GM15510 (cell line): ENCODE data around the gene DLX5.

ENCODE experiments used
- POLR2A ChIP-seq: IDR thresholded peaks from 3 replicates; pipeline ENCODE4 v1.6.1; 2011; ENCODE audit warnings: borderline replicate concordance; ENCODE audit not compliant: insufficient read length; ENCODE audit errors: extremely low read depth

DLX5 gene

DNA sequence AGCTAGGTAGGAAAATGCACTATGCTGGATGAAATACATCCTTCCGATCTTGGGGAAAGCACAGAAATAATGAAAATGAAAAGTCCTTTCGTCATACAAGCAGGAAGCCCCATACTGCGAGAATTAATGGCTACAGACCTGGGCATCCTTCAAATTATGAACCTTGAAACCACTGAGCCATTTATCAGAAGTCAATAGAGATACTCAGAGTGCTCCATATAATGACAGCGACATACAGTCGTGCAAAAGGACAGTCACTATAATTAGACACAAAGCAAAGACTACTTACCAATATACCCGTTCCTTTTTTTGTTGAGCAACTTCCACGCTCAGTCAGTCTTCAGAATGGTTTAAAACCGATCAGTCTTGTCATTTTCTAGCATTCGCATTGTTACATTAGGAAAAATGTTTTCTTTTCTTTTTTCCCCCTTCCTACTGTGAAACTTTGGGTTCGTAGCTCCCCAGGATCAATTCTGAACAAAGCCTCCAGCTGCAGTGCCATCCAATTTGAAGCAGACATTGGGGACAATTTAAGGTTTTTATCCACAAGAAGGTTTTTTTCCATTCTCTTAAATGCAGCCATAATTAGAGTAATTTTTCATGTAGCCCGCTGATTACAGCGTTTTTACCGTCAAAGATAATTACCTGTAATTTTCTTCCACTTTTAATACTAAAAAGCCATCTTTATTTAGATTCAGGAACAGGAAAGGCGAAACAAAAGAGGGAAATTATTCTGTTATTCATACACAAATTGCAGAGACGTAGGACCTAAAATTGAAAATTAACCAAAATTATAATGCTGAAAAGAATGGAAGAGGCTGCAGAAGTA is 12.9 kb downstream of the DLX5 start:
- no peak for TF ChIP-seq POLR2A

DNA sequence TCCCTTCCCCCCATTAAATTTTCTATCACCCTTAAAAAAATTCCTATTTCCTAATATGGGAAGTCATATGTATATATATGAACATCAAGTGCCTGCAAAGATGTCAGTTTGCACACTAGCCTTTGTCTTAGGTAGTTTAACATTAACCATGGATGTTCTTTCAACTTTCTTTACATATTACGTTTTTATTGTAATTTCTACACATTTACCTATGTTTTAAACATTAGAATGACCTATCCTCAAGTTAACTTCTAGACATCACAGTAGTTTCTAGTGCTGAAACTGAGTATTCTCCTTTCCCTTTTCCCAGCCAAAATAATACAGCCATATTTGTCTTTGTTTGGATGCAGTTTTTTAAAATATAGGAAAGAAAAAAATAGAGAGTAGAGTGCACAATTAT is 13.5 kb downstream of the DLX5 start:
- TF ChIP-seq POLR2A, result no peak

DNA sequence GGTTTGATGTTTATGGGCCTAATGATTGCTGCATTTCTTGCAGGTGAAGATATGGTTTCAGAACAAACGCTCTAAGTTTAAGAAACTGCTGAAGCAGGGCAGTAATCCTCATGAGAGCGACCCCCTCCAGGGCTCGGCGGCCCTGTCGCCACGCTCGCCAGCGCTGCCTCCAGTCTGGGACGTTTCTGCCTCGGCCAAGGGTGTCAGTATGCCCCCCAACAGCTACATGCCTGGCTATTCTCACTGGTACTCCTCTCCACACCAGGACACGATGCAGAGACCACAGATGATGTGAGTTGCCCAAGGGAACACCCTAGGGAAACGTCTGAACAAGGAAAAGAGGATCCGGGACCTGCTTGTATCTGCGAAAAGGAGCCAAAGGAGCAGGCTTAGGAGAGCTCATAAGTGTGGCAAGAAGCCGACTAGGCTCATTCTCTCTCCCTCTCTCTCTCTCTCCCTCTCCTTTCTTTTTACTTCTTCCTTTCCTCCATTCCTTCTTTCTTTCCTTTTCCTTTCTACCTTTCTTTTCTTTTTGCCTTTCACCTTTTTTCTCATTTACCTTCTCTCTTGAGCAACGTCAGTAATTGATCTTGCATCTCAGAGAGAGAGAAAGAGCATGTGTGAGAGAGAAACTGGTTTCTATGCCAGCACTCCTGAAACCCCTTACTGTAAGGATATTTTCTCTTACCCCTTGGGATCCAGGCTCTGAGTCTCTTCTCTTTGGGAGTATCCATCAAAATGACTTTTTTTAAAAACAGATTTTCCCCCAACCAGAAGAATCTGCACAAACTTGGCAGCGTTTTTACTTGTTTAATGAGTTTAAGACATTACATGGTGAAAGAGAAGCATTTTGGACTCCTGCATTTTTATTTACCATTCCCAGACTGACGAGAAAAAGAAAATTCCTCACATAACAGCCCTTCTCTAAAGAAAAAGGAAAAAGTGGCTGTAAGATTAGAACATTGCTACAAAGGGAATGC is 14.6 kb downstream of the DLX5 start:
- no peak for TF ChIP-seq POLR2A

DNA sequence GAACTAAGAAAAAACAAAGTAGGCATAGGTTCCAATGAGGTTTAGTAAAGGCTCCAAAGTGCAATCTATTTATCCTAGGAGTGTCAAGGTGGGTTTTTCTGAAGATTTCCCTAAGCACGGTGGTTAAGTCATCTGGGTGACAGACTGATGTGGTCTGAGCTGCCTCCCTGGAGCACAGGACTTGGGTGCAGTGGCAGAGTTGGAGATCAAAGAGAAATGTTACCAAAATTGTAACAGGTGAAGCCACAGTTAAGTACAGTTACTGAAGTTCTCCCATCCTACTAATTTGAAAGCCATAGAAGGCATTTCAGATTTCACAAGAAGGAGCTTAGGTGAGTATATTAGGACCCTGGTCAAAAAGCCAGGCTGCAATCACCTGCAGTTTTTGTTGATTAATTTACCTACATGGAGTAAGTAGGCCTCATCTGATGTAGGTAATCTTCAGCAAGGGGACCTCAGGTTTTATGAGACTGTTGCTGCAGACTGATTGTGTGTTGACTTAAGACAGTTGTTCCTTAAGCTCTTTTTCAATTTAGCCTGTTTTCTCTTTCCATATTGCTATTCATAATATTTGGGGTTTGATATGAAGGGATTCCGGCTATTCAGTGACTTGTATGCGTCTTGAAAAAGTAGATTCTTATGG is 16.2 kb downstream of the DLX5 start:
- no peak for TF ChIP-seq POLR2A

DNA sequence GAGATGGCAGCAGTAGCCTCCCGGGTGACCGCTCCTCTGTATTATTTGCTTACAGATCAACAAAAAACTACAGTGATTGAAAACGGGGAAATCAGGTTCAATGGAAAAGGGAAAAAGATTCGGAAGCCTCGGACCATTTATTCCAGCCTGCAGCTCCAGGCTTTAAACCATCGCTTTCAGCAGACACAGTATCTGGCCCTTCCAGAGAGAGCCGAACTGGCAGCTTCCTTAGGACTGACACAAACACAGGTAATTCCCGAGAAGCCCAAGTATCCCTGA is 17.1 kb downstream of the DLX5 start:
- no peak for TF ChIP-seq POLR2A

DNA sequence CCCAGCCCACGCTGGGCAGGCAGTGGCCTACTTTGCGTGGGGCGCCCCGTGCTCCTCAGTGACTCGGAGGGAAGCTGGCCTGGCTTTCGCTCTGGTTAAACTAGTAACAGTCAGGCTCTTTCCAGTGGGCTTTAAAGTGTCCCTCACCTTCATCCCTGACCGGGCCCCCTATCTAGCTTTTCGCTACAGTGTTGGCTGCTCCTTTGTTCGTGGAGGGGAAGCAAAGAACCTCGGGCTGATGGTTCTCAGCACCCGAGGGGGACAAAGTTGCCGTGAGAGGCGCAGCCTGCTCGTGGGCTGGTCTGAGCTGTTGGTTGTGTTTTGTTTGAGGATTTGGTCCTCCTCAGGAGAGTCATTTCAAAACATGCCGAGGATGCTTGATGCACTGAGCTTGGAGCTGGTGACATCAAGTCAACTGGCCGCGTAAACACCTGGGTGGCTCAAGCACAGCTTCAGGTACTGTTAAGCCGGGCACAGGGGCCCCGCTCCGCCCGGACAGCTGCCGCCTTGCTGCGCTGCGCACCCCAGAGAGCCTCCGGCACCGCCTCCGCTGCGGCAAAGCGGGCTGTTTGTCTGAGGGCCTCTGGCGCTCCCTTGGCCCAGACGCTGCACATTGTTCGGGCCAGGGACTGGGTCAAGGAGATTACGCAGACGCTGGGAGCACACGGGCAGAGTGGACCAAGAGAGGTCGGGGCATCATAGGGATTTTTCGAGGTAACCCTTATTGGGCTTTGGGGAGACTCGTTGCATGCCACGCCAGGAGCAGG is 17.6 kb downstream of the DLX5 start:
- no peak for TF ChIP-seq POLR2A

DNA sequence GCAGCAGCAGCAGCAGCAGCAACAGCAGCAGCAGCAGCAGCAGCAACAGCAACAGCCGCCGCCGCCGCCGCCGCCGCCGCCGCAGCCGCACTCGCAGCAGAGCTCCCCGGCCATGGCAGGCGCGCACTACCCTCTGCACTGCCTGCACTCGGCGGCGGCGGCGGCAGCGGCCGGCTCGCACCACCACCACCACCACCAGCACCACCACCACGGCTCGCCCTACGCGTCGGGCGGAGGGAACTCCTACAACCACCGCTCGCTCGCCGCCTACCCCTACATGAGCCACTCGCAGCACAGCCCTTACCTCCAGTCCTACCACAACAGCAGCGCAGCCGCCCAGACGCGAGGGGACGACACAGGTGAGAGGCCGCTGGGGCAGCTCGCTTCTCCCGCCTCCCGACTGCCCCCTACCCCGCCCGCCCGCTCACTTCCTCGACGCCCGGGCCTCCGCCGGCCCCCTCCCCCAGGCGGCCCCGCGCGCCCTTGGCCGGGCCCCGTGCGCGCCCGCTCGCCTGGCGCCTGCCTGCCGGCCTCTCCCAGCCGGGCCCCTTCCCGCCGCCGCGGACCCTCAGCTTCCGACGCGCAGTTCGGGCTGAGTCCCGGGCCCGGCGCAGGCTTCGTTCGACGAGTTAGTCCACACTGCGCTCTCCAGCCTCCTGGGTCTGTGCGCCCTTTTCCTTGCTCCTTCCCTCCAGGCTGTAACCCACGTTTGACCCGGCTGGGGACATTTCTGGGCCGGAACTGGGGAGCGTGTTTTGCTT is 18.4 kb downstream of the DLX5 start:
- TF ChIP-seq POLR2A, result no peak

DNA sequence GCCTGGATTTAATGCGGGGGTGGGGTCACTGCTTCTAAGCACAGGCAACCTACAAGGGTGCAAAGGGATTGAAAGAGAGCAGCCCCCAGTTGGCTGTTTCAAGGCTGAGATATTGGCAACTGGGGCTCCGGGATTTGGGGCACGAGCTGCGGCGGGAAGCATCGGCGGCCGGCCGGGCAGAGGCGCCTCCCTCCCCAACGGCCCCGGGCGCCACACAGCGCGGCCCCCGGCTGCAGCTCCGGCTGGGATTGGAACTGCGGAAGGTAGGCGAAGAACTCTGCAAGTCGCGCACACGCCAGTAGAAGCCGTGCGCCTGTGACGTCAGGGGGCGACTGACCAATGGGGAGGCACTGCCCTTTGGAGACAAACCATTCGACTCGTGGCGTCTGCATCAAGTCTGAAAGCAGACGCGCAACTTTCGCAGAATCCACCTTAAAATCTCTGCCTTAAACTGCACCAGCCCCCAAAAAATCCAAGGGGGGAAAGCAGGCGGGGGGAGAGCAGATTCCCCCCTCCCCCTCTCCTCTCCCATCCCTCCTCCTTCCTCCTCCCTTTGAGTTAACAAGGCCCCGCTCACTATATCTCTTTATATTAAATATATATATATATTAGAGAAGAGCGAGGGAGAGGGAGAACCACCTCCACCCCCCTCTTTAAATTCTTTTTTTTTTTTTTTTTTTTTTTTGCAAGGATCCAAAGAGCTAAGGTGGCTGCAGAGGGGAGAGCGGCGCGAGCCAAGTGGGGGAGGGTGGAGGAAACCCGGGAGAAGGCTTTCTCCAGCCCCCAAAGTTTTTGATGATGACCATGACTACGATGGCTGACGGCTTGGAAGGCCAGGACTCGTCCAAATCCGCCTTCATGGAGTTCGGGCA is 19.2 kb downstream of the DLX5 start, which contains the start of gene DLX6:
Gene DLX6, plus strand, starts transcription at position 371 of the 872 bp plus-strand sequence. Its CDS starts 425 bp downstream, at position 796.
- TF ChIP-seq POLR2A, result no peak

DNA sequence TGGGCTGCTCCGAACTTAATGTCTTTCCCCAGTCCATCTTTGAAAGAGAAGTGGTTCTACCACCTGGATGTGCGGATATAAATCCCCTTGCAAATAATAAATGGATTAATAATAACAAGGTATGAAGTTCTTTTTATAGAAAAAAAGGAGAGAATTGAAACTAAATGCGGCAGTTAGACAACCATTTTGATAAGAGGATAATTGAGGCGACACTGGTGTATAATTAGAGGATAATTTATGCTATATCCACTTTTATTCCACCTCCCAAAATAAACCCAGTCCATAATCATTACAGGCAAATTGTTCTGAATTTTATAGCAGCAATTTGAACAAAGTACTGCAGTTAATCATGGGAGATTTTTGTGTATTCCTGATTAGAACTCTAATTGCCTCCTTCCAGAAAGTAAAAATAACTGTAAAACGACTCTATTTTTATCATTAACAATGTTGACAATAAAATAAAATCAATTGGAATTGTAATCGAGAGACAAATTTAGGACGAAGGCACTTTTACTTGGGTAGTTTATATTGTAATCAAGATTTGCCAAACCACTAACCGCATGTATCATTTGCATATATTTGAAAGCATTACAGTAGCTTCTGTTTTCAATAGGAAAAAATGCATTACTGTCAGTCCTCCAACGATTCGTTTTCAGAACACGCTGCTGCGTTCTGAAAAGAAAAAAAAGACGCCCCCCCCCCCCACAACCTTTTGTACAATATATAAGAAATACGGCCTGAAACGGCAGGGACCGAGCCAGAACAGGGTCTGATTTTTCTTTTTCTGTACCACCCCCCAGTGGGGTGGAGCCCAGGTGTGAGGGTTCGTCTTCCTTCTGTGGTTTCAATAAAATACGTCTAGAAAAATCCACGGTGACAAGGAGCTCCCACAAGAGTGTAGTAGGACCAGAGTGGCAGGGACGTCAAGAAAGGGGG is 20.1 kb downstream of the DLX5 start:
- TF ChIP-seq POLR2A, result no peak

DNA sequence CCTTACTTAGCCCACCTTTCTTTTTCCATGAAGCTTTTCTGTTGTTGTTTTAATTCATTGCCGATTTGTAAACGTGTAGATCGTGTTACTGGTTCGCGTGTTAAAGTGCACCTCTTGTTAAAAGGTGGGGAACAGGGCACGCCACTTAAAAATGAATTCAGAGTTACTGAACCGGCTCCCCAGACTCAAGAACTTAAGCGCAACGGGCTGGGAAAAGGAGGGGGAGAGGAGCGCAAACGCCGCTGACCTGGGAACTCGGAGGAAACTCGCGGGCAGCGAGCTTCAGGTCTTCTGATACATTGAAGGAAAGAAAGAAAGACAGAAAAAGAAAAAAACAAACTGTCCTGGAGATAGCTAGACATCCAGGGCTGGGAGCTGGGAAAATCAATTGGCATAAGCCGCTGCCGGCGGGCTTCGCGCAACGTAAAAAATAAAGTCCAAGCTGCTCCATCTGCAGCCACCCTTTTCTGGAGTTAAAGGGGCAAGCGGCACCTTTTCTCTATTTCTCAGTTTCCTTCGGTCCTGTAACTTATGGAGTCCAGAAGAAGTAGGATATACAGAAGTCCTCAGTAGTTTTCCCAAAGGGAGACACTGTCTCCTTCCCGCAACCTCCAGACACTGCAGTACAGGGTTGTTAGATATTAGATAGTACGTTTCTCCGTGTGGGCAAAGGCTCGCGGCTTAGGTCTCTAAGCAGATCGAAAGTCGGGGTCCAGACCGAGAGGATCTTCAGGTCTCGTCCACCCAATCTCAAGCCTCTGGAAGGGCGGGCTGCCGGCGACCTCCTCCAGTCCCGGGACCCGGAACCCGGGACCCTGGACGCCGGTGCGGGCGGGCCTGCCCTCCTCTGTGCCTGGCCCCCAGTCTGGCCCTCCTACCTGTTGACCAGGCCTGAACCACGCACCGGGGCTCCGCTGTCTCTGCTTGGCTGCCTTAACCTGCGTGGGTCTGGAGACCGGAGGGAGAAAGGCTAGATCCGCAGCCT is 21.1 kb downstream of the DLX5 start:
- TF ChIP-seq POLR2A, result no peak

DNA sequence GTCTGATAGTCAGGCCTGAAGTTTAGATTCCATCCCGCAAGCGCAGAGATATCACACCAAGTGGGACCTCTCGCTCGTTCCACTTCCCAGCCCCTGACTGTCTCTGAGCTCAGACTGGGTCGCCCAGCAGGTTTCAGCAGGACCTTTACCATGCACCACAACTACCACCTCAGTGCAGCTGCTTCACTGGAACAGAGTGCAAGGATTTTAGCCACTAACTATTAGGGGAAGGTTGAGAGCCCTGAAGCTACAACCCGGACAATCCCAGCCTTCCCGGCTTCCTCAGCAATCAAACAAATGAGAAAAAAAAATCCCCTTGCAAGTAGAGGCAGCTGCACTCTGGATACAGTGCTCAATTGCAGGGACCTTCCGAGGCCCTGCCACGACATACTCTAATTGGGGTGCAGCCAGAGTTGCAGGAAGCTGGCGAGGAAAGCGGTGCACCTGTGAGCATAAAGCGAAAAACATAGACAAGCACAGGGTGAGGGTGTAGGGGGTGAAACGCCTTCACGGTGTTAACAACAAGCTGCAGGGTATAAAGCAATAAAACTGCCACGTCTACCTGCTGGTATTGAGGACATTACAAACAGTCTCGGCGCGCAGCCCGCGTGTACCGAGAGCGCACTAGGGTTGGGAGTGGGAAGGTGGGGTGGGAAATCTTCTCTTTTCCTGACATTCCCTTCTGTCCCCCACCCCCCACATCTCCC is 21.9 kb downstream of the DLX5 start:
- TF ChIP-seq POLR2A, result no peak
